Mammary microvascular endothelial cell (primary cell): ENCODE results near the gene RFFL. TPM values are rescaled to one million over a fixed set of nuclear protein-coding genes. Genes with fewer than 3 reads are reported as not detected.

ENCODE experiments used
- total RNA-seq: library from RNA; depleted of rRNA; stranded (reverse); fragments of >200 nt; gene quantifications from 2 replicates; pipeline ENCODE4 v1.2.3, GENCODE V29; 2015

RFFL gene
- 12.9 and 14.9 TPM in 2 replicates for total RNA-seq

GRCh38 chr17:35063514-35064223 is at the start of gene RFFL:
TSS of gene RFFL (minus strand) at chr17:35063707. CDS start at chr17:35026553, 37,154 bp downstream.

GRCh38 chr17:34980353-34980680 is 83.2 kb downstream of the RFFL start, which contains the start of gene LIG3:
TSS of gene LIG3 (plus strand) at chr17:34980512. CDS start at chr17:34983006, 2,494 bp downstream.

GRCh38 chr17:34961093-34961911 is 102.2 kb downstream of the RFFL start, which contains the start of the genes CCT6B and ZNF830:
TSS of gene CCT6B (minus strand) at chr17:34961460. CDS start at chr17:34961393, 67 bp downstream.
TSS of gene ZNF830 (plus strand) at chr17:34961540. CDS start at chr17:34961567, 27 bp downstream.

Other genes with a start within 250 kb of the RFFL start
- gene CCT6B, start 102.2 kb downstream of the RFFL start, total RNA-seq, result 0.84 TPM in 1 of 2 replicates, not detected in the other
- gene ZNF830, start 102.2 kb downstream of the RFFL start, total RNA-seq, result 7.1 and 7.3 TPM in 2 replicates
- gene LIG3, start 83.2 kb downstream of the RFFL start, total RNA-seq, result 18.3 and 24.4 TPM in 2 replicates
- 10.5 and 16.7 TPM in 2 replicates for gene RAD51D, start 56.2 kb upstream of the RFFL start, total RNA-seq
- gene FNDC8, start 57.9 kb upstream of the RFFL start, total RNA-seq, result not detected in 2 replicates
- 17.6 and 22.4 TPM in 2 replicates for gene NLE1, start 78.6 kb upstream of the RFFL start, total RNA-seq
- not detected in 2 replicates for gene UNC45B, start 84.1 kb upstream of the RFFL start, total RNA-seq
- gene SLC35G3, start 130.7 kb upstream of the RFFL start, total RNA-seq, result not detected in 2 replicates
- gene SLFN5, start 179.4 kb upstream of the RFFL start, total RNA-seq, result 21.4 and 22.6 TPM in 2 replicates